ENCODE measurements around the gene POLR2C.

POLR2C gene

DNA sequence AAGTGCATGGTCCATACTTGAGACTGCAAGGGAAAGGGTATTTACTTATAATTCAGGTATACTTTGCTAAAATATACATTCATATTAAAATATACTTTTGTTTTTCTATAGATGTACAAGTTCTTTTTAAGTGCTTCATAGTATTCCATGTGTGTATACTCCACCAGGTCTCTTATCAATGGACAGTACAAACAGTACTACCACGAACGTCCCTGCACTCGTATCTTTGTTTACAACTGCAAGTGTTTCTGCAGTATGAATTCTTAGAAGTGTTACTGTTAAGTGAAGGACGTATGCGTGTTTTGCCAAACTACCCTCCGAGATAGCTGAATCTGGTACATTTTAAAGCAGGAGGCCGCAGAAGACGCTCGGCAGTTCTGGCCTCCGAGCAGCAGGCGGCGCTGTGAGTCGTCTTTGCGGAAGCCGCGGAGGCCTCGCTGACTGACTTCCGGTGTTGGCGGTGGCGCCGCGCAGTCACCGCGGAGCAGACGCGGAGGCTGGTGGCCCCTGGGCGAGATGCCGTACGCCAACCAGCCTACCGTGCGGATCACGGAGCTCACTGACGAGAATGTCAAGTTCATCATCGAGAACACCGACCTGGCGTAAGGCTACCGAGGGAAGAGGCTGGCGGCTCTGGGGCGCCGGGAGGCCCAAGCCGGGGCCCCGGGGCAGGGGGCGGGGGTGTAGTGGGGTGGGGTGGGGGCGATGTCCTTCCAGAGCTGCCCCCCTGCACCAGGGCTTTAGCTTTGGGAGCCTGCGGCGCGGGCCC, at the start of gene POLR2C:
POLR2C (plus strand) TSS at position 471 of the 769 bp plus-strand sequence; CDS start at position 517, 46 bp downstream.
- peaks cover 7% of the 10 kb centered on the region for H3K4me1 ChIP-seq (ENCODE audit: insufficient read depth, low read length)
- no peaks in the 10 kb centered on the region for H3K9me3 ChIP-seq (ENCODE audit: low read length)
- no peaks in the 10 kb centered on the region for H3K27me3 ChIP-seq (ENCODE audit: insufficient read depth, low read length)
- H3K36me3 ChIP-seq (ENCODE audit: insufficient read depth, low read length), result peaks cover 65% of the 10 kb centered on the region
- peak within 1 kb of the TSS; percentile 89 for H3K4me3 ChIP-seq (ENCODE audit: low read length)
- H2AFZ ChIP-seq (ENCODE audit: low read depth, low read length), result no peak within 1 kb of the TSS

DNA sequence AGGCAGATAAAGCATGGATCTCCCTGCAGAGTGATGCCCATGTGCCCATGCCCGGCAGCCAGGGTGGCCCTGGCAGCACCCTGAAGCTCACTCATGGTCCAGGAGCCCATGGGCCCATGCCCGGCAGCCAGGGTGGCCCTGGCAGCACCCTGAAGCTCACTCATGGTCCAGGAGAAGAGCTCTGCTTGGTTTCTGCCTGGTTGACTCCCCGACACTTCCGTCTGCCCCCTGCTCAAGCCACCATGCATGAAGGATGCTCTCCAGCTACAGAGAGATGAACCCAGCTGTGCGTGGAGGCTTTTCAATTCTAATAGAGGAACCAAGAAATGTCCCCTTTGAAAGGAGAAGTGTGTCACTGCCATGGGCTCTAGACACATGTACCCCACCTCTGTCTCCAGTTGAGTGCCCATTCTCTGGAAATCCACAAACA, 49.2 kb upstream of the POLR2C start:
- Histone ChIP-seq H3K9me3 (ENCODE audit: low read length) (no peaks in the 10 kb centered on the region), H3K4me1 (ENCODE audit: insufficient read depth, low read length) (peaks cover 10% of the 10 kb centered on the region), H2AFZ (ENCODE audit: low read depth, low read length) (no peak overlapping the region), H3K4me3 (ENCODE audit: low read length) (no peak overlapping the region), H3K36me3 (ENCODE audit: insufficient read depth, low read length) (no peaks in the 10 kb centered on the region), H3K27me3 (ENCODE audit: insufficient read depth, low read length) (peaks cover 6% of the 10 kb centered on the region)

DNA sequence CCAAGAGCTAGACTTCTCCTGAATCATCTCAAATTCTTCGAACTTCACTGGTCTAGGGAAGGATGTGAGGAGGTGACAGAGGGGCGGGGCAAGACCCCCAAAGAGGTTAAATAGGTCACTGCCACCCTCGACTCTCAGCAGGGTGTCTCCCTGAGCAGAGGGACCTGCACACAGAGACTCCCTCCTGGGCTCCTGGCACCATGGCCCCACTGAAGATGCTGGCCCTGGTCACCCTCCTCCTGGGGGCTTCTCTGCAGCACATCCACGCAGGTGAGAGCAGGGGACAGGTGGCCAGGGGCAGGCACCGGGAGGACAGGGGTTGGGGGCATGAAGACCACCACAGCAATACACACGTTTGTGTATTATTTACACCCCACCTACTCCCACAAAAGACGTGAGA, 48.7 kb upstream of the POLR2C start:
- Histone ChIP-seq H3K4me3 (ENCODE audit: low read length) (no peak overlapping the region), H3K36me3 (ENCODE audit: insufficient read depth, low read length) (no peaks in the 10 kb centered on the region), H3K4me1 (ENCODE audit: insufficient read depth, low read length) (peaks cover 10% of the 10 kb centered on the region), H2AFZ (ENCODE audit: low read depth, low read length) (no peak overlapping the region), H3K9me3 (ENCODE audit: low read length) (no peaks in the 10 kb centered on the region), H3K27me3 (ENCODE audit: insufficient read depth, low read length) (peaks cover 6% of the 10 kb centered on the region)

DNA sequence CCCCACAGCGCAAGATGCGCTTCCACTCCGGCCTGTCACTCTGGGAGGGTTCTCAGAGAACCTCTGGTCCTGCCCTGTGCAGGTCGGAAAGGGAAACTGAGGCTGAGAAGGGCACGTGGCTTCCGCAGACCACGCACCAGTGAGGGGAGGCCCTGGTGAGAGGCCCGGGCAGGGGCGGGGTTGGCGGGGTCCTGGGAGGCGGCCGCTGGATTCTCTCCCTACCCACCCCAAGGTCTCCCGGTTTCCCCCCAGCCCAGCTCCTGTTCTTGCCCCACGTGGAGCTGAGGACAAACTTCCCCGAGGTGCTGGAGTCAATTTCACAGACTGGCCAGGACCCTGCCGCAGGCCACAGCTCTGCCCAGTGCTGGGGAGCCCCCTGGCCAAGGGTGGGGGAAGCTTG, 46.4 kb upstream of the POLR2C start:
- no peaks in the 10 kb centered on the region for H3K9me3 ChIP-seq (ENCODE audit: low read length)
- no peak overlapping the region for H3K4me3 ChIP-seq (ENCODE audit: low read length)
- no peaks in the 10 kb centered on the region for H3K27me3 ChIP-seq (ENCODE audit: insufficient read depth, low read length)
- H3K4me1 ChIP-seq (ENCODE audit: insufficient read depth, low read length), result peaks cover 13% of the 10 kb centered on the region
- peak overlapping the region; percentile 65 for H2AFZ ChIP-seq (ENCODE audit: low read depth, low read length)
- H3K36me3 ChIP-seq (ENCODE audit: insufficient read depth, low read length), result no peaks in the 10 kb centered on the region

DNA sequence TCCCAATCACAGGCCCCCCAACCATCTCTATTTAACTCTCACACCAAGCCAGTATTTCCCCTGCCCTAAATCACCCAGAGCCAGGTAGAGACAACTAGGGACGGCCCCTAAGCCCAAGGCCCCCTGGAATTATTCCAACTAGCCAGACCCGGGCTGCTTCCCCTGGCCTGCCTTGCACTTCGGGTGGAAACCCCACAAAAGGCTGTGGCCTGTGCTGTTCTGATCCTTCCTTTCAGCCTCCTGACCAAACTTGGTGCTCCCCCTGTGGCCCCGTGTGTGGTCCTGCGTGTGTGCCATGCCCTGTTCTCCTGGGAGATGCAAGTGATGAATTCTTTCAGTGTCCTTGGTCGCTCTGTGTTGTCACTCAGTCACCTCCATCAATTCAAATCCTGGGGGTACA, 43.0 kb upstream of the POLR2C start:
- H3K27me3 ChIP-seq (ENCODE audit: insufficient read depth, low read length), result no peaks in the 10 kb centered on the region
- no peaks in the 10 kb centered on the region for H3K36me3 ChIP-seq (ENCODE audit: insufficient read depth, low read length)
- H3K9me3 ChIP-seq (ENCODE audit: low read length), result no peaks in the 10 kb centered on the region
- H3K4me3 ChIP-seq (ENCODE audit: low read length), result no peak overlapping the region
- peak overlapping the region; percentile 40 for H2AFZ ChIP-seq (ENCODE audit: low read depth, low read length)
- H3K4me1 ChIP-seq (ENCODE audit: insufficient read depth, low read length), result peaks cover 13% of the 10 kb centered on the region

DNA sequence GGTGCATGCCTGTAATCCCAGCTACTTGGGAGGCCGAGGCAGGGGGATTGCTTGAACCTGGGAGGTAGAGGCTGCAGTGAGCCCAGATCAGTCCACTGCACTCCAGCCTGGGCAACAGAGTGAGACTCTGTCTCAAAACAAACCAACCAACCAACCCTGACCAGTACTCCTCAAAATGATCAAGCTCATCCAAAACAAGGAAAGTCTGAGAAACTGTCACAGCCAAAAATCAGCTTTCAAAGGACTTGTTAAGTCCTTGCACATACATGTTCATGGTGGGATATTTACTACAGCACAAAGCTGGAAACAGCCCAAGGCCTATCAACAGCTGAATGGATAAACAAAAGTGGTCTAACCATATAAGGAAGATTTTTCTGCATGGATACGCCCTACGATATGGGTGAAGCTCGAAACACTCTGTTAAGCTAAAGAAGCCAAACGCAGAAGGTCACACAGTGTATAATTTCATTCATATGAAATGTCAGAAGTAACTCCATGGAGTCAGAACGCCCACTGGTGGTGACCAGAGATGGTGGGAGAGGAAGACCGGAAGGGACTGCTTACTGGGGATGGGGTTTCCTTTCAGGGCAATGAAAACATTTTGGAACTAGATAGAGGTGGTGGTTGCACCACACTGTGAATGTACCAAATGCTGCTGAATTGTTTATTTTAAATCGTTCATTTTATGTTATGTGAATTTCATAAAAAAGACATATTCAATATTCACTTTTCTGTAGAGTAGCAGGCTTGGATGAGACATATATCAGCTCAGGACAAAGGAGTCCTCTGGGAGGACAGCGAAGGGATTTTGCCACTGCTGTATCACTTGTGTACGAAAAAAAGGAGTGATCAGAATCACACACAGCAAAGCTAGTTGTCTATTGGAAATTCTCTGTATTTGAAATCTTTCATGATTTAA, 40.2 kb upstream of the POLR2C start:
- Histone ChIP-seq H3K9me3 (ENCODE audit: low read length) (no peaks in the 10 kb centered on the region), H3K4me1 (ENCODE audit: insufficient read depth, low read length) (peaks cover 3% of the 10 kb centered on the region), H3K27me3 (ENCODE audit: insufficient read depth, low read length) (no peaks in the 10 kb centered on the region), H3K4me3 (ENCODE audit: low read length) (no peak overlapping the region), H3K36me3 (ENCODE audit: insufficient read depth, low read length) (peaks cover 2% of the 10 kb centered on the region), H2AFZ (ENCODE audit: low read depth, low read length) (no peak overlapping the region)

DNA sequence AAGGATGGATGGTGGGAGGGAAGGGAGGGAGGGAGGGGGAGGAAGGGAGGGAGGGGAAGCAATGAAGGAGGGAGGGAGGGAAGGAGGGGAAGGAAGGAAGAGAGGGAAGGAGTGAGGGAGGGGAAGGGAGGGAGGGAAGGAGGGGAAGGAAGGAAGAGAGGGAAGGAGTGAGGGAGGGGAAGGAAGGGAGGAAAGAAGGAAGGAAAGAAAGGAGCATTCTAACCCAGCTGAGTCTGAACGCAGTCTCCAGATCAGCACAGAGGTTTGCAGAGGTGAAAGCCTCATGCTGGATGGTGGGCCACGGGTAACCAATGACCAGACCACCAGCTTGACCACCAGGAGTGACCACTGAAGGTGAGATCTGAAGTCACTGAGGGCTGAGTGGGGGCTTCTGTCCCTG, 39.3 kb upstream of the POLR2C start:
- peaks cover 3% of the 10 kb centered on the region for H3K4me1 ChIP-seq (ENCODE audit: insufficient read depth, low read length)
- no peak overlapping the region for H2AFZ ChIP-seq (ENCODE audit: low read depth, low read length)
- no peaks in the 10 kb centered on the region for H3K27me3 ChIP-seq (ENCODE audit: insufficient read depth, low read length)
- H3K4me3 ChIP-seq (ENCODE audit: low read length), result no peak overlapping the region
- no peaks in the 10 kb centered on the region for H3K9me3 ChIP-seq (ENCODE audit: low read length)
- peaks cover 10% of the 10 kb centered on the region for H3K36me3 ChIP-seq (ENCODE audit: insufficient read depth, low read length)

DNA sequence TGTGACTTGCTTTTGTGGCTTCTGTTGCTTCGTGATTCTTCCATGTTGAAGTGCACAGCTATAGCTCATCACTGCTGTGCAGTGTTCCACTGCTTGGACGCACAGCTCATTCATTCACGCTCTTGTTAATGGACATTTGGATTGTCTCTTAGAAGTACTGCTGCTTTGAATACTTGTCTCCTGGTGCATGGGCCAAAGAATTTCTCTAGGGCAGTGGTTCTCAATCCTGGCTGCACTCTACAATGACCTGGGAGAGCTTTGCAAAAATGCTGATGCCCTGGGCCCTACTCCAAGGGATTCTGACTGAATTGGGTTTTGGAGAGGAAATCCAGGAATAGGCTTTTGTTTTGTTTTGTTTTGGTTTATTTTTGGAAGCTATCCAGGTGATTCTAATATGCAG, 37.9 kb upstream of the POLR2C start:
- Histone ChIP-seq H3K4me1 (ENCODE audit: insufficient read depth, low read length) (no peaks in the 10 kb centered on the region), H3K36me3 (ENCODE audit: insufficient read depth, low read length) (peaks cover 22% of the 10 kb centered on the region), H2AFZ (ENCODE audit: low read depth, low read length) (no peak overlapping the region), H3K4me3 (ENCODE audit: low read length) (no peak overlapping the region), H3K9me3 (ENCODE audit: low read length) (no peaks in the 10 kb centered on the region), H3K27me3 (ENCODE audit: insufficient read depth, low read length) (no peaks in the 10 kb centered on the region)

DNA sequence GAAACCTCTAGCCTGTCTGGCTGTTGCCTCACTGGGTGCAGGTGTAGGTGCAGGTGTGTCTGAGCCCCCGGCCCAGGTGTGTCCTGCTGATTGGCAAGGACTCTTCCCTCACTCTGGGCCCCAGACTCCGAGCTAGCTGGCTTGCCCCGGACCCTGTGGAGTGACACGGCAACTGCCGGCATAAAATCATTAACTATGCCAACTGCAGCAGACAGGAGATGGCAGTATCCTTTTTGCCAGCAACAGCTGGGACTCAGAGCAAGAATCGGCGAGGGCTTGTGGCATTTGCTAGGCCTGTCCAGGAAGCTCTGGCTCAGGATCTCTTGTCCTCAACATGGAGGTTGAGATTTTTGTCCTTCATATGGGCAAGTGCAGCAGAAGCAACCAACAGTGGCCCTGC, 36.1 kb upstream of the POLR2C start:
- Histone ChIP-seq H3K4me3 (ENCODE audit: low read length) (no peak overlapping the region), H3K9me3 (ENCODE audit: low read length) (no peaks in the 10 kb centered on the region), H3K4me1 (ENCODE audit: insufficient read depth, low read length) (no peaks in the 10 kb centered on the region), H3K36me3 (ENCODE audit: insufficient read depth, low read length) (peaks cover 39% of the 10 kb centered on the region), H3K27me3 (ENCODE audit: insufficient read depth, low read length) (no peaks in the 10 kb centered on the region), H2AFZ (ENCODE audit: low read depth, low read length) (no peak overlapping the region)

DNA sequence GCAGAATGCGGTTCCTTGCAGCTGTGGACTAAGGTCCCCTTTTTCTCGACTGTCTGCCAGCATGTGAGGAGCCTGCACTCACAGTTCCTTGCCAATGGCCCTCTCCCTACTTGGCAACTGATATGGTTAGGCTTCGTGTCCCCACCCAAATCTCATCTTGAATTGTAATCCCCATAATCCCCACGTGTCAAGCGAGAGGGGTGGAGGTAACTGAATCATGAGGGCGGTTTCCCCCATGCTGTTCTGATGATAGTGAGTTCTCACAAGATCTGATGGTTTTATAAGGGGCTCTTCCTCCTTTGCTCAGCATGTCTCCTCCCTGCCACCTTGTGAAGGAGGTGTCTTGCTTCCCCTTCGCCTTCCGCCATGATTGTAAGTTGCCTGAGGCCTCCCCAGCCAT, 35.2 kb upstream of the POLR2C start:
- Histone ChIP-seq H3K27me3 (ENCODE audit: insufficient read depth, low read length) (no peaks in the 10 kb centered on the region), H3K4me1 (ENCODE audit: insufficient read depth, low read length) (no peaks in the 10 kb centered on the region), H3K4me3 (ENCODE audit: low read length) (no peak overlapping the region), H3K9me3 (ENCODE audit: low read length) (no peaks in the 10 kb centered on the region), H2AFZ (ENCODE audit: low read depth, low read length) (no peak overlapping the region), H3K36me3 (ENCODE audit: insufficient read depth, low read length) (peaks cover 48% of the 10 kb centered on the region)

DNA sequence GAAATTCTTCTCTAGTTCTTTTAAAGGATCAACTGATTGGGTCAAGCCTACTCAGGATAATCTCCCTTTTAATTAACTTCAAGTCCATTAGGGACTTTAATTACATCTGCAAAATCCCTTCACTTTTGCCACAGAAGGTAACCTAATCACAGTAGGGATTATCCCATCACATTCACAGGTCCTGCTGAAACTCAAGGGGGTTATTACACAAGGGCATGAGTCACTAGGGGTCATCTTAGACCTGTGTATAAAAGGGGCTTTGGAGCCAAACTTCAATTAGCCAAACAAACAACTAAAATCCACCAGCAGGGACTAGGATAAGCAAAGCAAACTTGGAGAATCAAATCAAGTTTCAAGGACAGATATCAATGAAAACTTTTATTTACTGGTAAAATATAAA, 34.7 kb upstream of the POLR2C start:
- Histone ChIP-seq H3K4me3 (ENCODE audit: low read length) (no peak overlapping the region), H3K36me3 (ENCODE audit: insufficient read depth, low read length) (peaks cover 53% of the 10 kb centered on the region), H3K27me3 (ENCODE audit: insufficient read depth, low read length) (no peaks in the 10 kb centered on the region)

DNA sequence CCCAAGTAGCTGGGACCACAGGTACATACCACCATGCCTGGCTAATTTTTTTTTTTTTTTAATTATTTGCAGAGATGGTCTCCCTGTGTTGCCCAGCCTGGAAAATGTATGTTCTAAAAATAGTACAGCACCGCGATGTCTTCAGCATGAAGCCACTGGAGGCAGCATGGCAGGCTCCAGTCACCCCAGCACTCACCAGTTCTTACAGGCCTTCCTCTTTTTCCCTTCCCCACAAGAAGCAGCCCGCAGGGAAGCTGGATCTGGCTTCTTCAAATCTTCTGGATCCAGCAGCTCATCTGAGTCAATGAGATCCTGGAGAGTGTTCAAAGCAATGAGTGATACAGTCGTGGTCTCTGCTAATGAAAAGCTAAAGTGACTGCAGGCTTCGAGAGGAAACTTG, 31.5 kb upstream of the POLR2C start:
- Histone ChIP-seq H3K36me3 (ENCODE audit: insufficient read depth, low read length) (peaks cover 80% of the 10 kb centered on the region), H3K4me1 (ENCODE audit: insufficient read depth, low read length) (no peaks in the 10 kb centered on the region), H3K27me3 (ENCODE audit: insufficient read depth, low read length) (no peaks in the 10 kb centered on the region)

More for the DNA sequence above, 34.7 kb upstream of the POLR2C start:
- H3K9me3 ChIP-seq (ENCODE audit: low read length), result no peaks in the 10 kb centered on the region
- no peak overlapping the region for H2AFZ ChIP-seq (ENCODE audit: low read depth, low read length)
- no peaks in the 10 kb centered on the region for H3K4me1 ChIP-seq (ENCODE audit: insufficient read depth, low read length)

DNA sequence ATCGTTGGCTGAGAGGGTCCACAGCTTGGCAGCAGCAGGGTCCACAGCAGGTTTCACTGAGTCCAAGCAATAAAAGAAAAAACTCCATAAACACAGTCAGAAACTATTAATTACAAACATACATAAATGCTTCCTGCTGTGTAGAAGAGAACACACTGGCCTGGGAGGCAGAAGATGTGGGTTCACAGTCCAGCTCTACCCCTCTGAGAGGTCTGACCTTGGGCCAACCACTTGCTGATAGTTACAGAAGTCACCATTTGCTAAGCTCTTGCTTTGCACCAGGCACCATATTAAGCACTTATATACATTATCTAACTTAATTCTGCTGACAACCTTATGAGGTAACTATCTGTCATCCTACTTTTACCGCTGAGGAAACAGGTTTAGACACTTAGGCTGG, 30.0 kb upstream of the POLR2C start:
- Histone ChIP-seq H3K36me3 (ENCODE audit: insufficient read depth, low read length) (peaks cover 88% of the 10 kb centered on the region), H3K9me3 (ENCODE audit: low read length) (no peaks in the 10 kb centered on the region), H3K27me3 (ENCODE audit: insufficient read depth, low read length) (no peaks in the 10 kb centered on the region), H3K4me1 (ENCODE audit: insufficient read depth, low read length) (no peaks in the 10 kb centered on the region), H2AFZ (ENCODE audit: low read depth, low read length) (no peak overlapping the region), H3K4me3 (ENCODE audit: low read length) (no peak overlapping the region)

More for the DNA sequence above, 31.5 kb upstream of the POLR2C start:
- Histone ChIP-seq H2AFZ (ENCODE audit: low read depth, low read length) (no peak overlapping the region), H3K9me3 (ENCODE audit: low read length) (no peaks in the 10 kb centered on the region), H3K4me3 (ENCODE audit: low read length) (no peak overlapping the region)
